Liver (tissue), 9 donors: ENCODE results near the gene FKBP1A. TPM values are rescaled to one million over a fixed set of nuclear protein-coding genes. Genes with fewer than 3 reads are reported as not detected.

Experiments used
- DNase-seq: peaks from one replicate; pipeline ENCODE4 v3.0.0-alpha.2; 2017; ENCODE audit warnings: low spot score
- H3K27ac ChIP-seq, 2 donors: one replicate each; pipeline ENCODE4 v1.7.0; 2013; ENCODE audit warnings: inconsistent platforms in 2 of 2, low read length in 2 of 2, control low read depth in 1 of 2, low read depth in 1 of 2, mild to moderate bottlenecking in 1 of 2
- H3K27me3 ChIP-seq, 4 donors: one replicate each; pipeline versions ENCODE4 v1.6.1 to v1.7.0; 2013; ENCODE audit warnings: low read length in 3 of 4, inconsistent platforms in 1 of 4, mild to moderate bottlenecking in 1 of 4, moderate library complexity in 1 of 4; ENCODE audit not compliant: control insufficient read depth in 4 of 4, insufficient read depth in 4 of 4
- H3K36me3 ChIP-seq, 4 donors: one replicate each; pipeline versions ENCODE4 v1.6.1 to v1.7.0; 2013; ENCODE audit warnings: low read length in 3 of 4, mild to moderate bottlenecking in 3 of 4, low read depth in 1 of 4, moderate library complexity in 1 of 4; ENCODE audit not compliant: control insufficient read depth in 4 of 4, insufficient read depth in 3 of 4
- H3K4me1 ChIP-seq, 4 donors: one replicate each; pipeline versions ENCODE4 v1.6.1 to v1.7.0; 2013; ENCODE audit warnings: low read length in 3 of 4, mild to moderate bottlenecking in 3 of 4, moderate library complexity in 1 of 4; ENCODE audit not compliant: control insufficient read depth in 4 of 4, insufficient read depth in 4 of 4
- H3K4me3 ChIP-seq, 3 donors: one replicate each; pipeline versions ENCODE4 v1.6.1 to v1.7.0; 2013; ENCODE audit warnings: low read length in 3 of 3, control low read depth in 1 of 3, low read depth in 1 of 3, mild to moderate bottlenecking in 1 of 3
- H3K9ac ChIP-seq, 2 donors: one replicate each; pipeline ENCODE4 v1.7.0; 2013; ENCODE audit warnings: low read length in 2 of 2, mild to moderate bottlenecking in 2 of 2, moderate library complexity in 2 of 2, control low read depth in 1 of 2, low read depth in 1 of 2
- H3K9me3 ChIP-seq, 4 donors: one replicate each; pipeline versions ENCODE4 v1.6.1 to v1.7.0; 2013; ENCODE audit warnings: low read length in 3 of 4; ENCODE audit not compliant: control insufficient read depth in 4 of 4
- ATF3 ChIP-seq: IDR thresholded peaks from 2 replicates; pipeline ENCODE4 v1.6.1; 2016; ENCODE audit warnings: antibody characterized with exemption
- CTCF ChIP-seq: fragments of 150-350 bp; IDR thresholded peaks from 2 replicates; pipeline ENCODE4 v1.5.1; 2017; ENCODE audit warnings: improper control_type of control experiment, low read depth, low read length; ENCODE audit not compliant: missing input control
- EGR1 ChIP-seq, 2 donors: IDR thresholded peaks; 2 replicates each; pipeline ENCODE4 v1.6.1; 2016 to 2018; ENCODE audit warnings: antibody characterized with exemption in 2 of 2, low read depth in 2 of 2
- FOXA1 ChIP-seq: IDR thresholded peaks from 2 replicates; pipeline ENCODE4 v1.6.1; 2016; ENCODE audit warnings: antibody characterized with exemption
- FOXA2 ChIP-seq: IDR thresholded peaks from 2 replicates; pipeline ENCODE4 v1.6.1; 2016; ENCODE audit warnings: antibody characterized with exemption
- GABPA ChIP-seq, 2 donors: IDR thresholded peaks in 1 of 2; conservative IDR thresholded peaks in 1 of 2; 2 replicates each; pipeline ENCODE4 v1.6.1; 2016; ENCODE audit warnings: antibody characterized with exemption in 2 of 2, mild to moderate bottlenecking in 1 of 2, moderate library complexity in 1 of 2
- HNF4A ChIP-seq, 2 donors: conservative IDR thresholded peaks; 2 replicates each; pipeline ENCODE4 v1.6.1; 2016; ENCODE audit warnings: antibody characterized with exemption in 2 of 2, mild to moderate bottlenecking in 2 of 2
- HNF4G ChIP-seq: IDR thresholded peaks from 2 replicates; pipeline ENCODE4 v1.6.1; 2016; ENCODE audit warnings: antibody characterized with exemption
- JUND ChIP-seq, 2 donors: IDR thresholded peaks; 2 replicates each; pipeline ENCODE4 v1.6.1; 2016; ENCODE audit warnings: antibody characterized with exemption in 2 of 2
- MAX ChIP-seq: IDR thresholded peaks from 2 replicates; pipeline ENCODE4 v1.6.1; 2016; ENCODE audit warnings: antibody characterized with exemption
- RAD21 ChIP-seq, 2 donors: IDR thresholded peaks; 2 replicates each; pipeline ENCODE4 v1.6.1; 2016; ENCODE audit warnings: antibody characterized with exemption in 2 of 2, mild to moderate bottlenecking in 2 of 2
- REST ChIP-seq: IDR thresholded peaks from 2 replicates; pipeline ENCODE4 v1.6.1; 2016; ENCODE audit warnings: antibody characterized with exemption, mild to moderate bottlenecking
- RXRA ChIP-seq, 2 donors: IDR thresholded peaks; 2 replicates each; pipeline ENCODE4 v1.6.1; 2017 to 2018; ENCODE audit warnings: antibody characterized with exemption in 2 of 2, mild to moderate bottlenecking in 1 of 2
- SP1 ChIP-seq: IDR thresholded peaks from 2 replicates; pipeline ENCODE4 v1.6.1; 2018; ENCODE audit warnings: antibody characterized with exemption, mild to moderate bottlenecking
- YY1 ChIP-seq: IDR thresholded peaks from 2 replicates; pipeline ENCODE4 v1.6.1; 2016; ENCODE audit warnings: antibody characterized with exemption, mild to moderate bottlenecking
- ZBTB33 ChIP-seq: IDR thresholded peaks from 2 replicates; pipeline ENCODE4 v1.6.1; 2016; ENCODE audit warnings: antibody characterized with exemption
- WGBS: extraction: QIAGEN DNeasy Blood & Tissue Kit; methylation state at CpG from one replicate; pipeline ENCODE4 v1.1.7; 2013; 5-methylcytosine and 5-hydroxymethylcytosine counted together
- polyA plus RNA-seq, 2 donors: library from polyadenylated mRNA; stranded (reverse) in 1 of 2; unstranded in 1 of 2; fragments of 200-250 nt in 1 of 2; fragments of >200 nt in 1 of 2; fragmentation: Nextera tagmentation in 1 of 2; extraction: Ambion mirVana in 1 of 2; gene quantifications; one replicate each; pipeline versions ENCODE4 v1.2.1 to v1.2.3, GENCODE V29; 2013 to 2015
- total RNA-seq, 2 donors: library from RNA; depleted of rRNA; stranded (reverse); fragments of >200 nt; gene quantifications; one replicate each; pipeline ENCODE4 v1.2.3, GENCODE V29; 2014
- donor health status: healthy.
- donor health status: healthy.
- donor health status: healthy.
- donor health status: healthy.
- donor health status: healthy.

Gene FKBP1A
- total and polyA plus RNA-seq, 4 donors = 49.3 to 114 (median 76.9) TPM

GRCh38 chr20:1442304-1442703 is 49.5 kb upstream of the FKBP1A start:
- Histone ChIP-seq H3K27me3 (no peaks in the 10 kb centered on the region), H3K27ac (no peak overlapping the region), H3K9ac (no peak overlapping the region), H3K4me3 (no peak overlapping the region), H3K9me3 (no peaks in the 10 kb centered on the region), H3K36me3 (peaks cover 16 to 64% (median 53%) of the 10 kb centered on the region in 4 donors), H3K4me1 (no peaks in the 10 kb centered on the region)
- DNase-seq = no peak
- TF ChIP-seq RXRA (IDR thresholded peaks at IDR 0.05) = no peak
- no peak for TF ChIP-seq RAD21 (IDR thresholded peaks at IDR 0.05)
- TF ChIP-seq SP1 = no peak
- no peak for TF ChIP-seq HNF4A (conservative IDR thresholded peaks at IDR 0.05)
- TF ChIP-seq REST = no peak
- TF ChIP-seq MAX = no peak
- no peak for TF ChIP-seq ZBTB33
- no peak for TF ChIP-seq EGR1 (IDR thresholded peaks at IDR 0.05; ENCODE audit: low read depth in 2 of 2)
- no peak for TF ChIP-seq YY1
- no peak for TF ChIP-seq HNF4G
- 94% methylated on average over 2 of the region's 2 CpGs for WGBS

- no peaks in the 10 kb centered on the region for H3K27me3 ChIP-seq
- no peak overlapping the region for H3K9ac ChIP-seq
- H3K4me3 ChIP-seq = no peak overlapping the region
- WGBS = 67% methylated on average over 3 of the region's 3 CpGs
- no peaks in the 10 kb centered on the region for H3K4me1 ChIP-seq
- no peak for DNase-seq
- peaks cover 15 to 54% (median 42%) of the 10 kb centered on the region in 4 donors for H3K36me3 ChIP-seq
- TF ChIP-seq ZBTB33 = no peak
- no peak for TF ChIP-seq ATF3
- TF ChIP-seq FOXA2 = no peak
- TF ChIP-seq EGR1 (IDR thresholded peaks at IDR 0.05; ENCODE audit: low read depth in 2 of 2) = no peak
- TF ChIP-seq FOXA1 = no peak
- no peak for TF ChIP-seq RXRA (IDR thresholded peaks at IDR 0.05)
- no peak for TF ChIP-seq HNF4G
- TF ChIP-seq CTCF = no peak
- TF ChIP-seq SP1 = no peak
- TF ChIP-seq HNF4A (conservative IDR thresholded peaks at IDR 0.05) = no peak
- TF ChIP-seq MAX = no peak
- TF ChIP-seq GABPA (IDR thresholded peaks at IDR 0.05 in 1 of 2, conservative IDR thresholded peaks at IDR 0.05 in 1 of 2) = no peak
- no peak for TF ChIP-seq JUND (IDR thresholded peaks at IDR 0.05)
- H3K27ac ChIP-seq = no peak overlapping the region
- H3K9me3 ChIP-seq = no peaks in the 10 kb centered on the region
Observed at GRCh38 chr20:1441133-1441532, 48.3 kb upstream of the FKBP1A start.
